K562 (cell line): ENCODE results near the gene PRMT7. TPM values are rescaled to one million over a fixed set of nuclear protein-coding genes. Genes with fewer than 3 reads are reported as not detected.

Experiments
- ATAC-seq: fragments of 200-7000 bp; cut with Tn5 transposase; 3 replicates; pipeline ENCODE4 v1.9.1; 2020; ENCODE audit warnings: moderate library complexity
- BruUV-seq: library from RNA; stranded (reverse); fragments of 400-500 nt; replicated peaks from 2 replicates; lab custom pipeline; 2021; lab: Mats Ljungman, UMichigan
- CTCF ChIA-PET: fragments of 300-600 bp; formaldehyde crosslinking; extraction: SDS; loops from one replicate; lab custom pipeline; 2021; ENCODE audit warnings: low intra/inter-chr PET ratio; lab: Yijun Ruan, JAX
- POLR2A ChIA-PET: fragments of 300-600, 350-650 bp; sonication (Branson Sonifier 250); formaldehyde crosslinking; extraction: SDS; loops from one replicate; lab custom pipeline; 2021; ENCODE audit warnings: antibody characterized with exemption, inconsistent platforms; lab: Yijun Ruan, JAX
- DNase-seq, 4 experiments: peaks; one replicate each; pipeline versions ENCODE4 v3.0.0 to v3.0.0-alpha.2; 2011 to 2018; ENCODE audit warnings: low spot score in 3 of 4, mixed read lengths in 3 of 4; ENCODE audit errors: extremely low read depth in 1 of 4
- FAIRE-seq: peaks from 2 replicates; lab custom pipeline; 2011; peaks lifted over from hg19 to GRCh38; lab: Jason Lieb, UNC
- H2AFZ ChIP-seq: 2 replicates; pipeline ENCODE4 v1.6.0; 2011; ENCODE audit warnings: low read depth, low read length, control low read depth, inconsistent platforms
- H3K27ac ChIP-seq: fragments of 200-600 bp; 3 replicates; pipeline ENCODE4 v1.8.0; 2011; ENCODE audit warnings: low read depth, mild to moderate bottlenecking, control low read depth, inconsistent platforms, low read length, moderate library complexity, mixed read lengths; ENCODE audit errors: extremely low read depth
- H3K27me3 ChIP-seq, 2 experiments: fragments of 300-600 bp in 1 of 2; 2 replicates in 1 of 2; 3 replicates in 1 of 2; pipeline versions ENCODE4 v1.6.0 to v1.8.0; 2011; ENCODE audit warnings: inconsistent platforms in 2 of 2, low read length in 2 of 2, mild to moderate bottlenecking in 1 of 2, mixed read lengths in 1 of 2, moderate library complexity in 1 of 2; ENCODE audit not compliant: control insufficient read depth in 2 of 2, insufficient read depth in 2 of 2
- H3K36me3 ChIP-seq: fragments of 300-600 bp; 3 replicates; pipeline ENCODE4 v1.8.0; 2011; ENCODE audit warnings: mild to moderate bottlenecking, low read length, inconsistent platforms; ENCODE audit not compliant: control insufficient read depth, insufficient read depth
- H3K4me1 ChIP-seq, 2 experiments: fragments of 200-600 bp in 1 of 2; replicated peaks in 1 of 2; 2 replicates in 1 of 2; 3 replicates in 1 of 2; pipeline versions ENCODE4 v1.5.1 to v1.8.0; 2011; ENCODE audit warnings: inconsistent platforms in 2 of 2, low read length in 2 of 2, mild to moderate bottlenecking in 1 of 2, mixed read lengths in 1 of 2, moderate library complexity in 1 of 2; ENCODE audit not compliant: control insufficient read depth in 2 of 2, insufficient read depth in 2 of 2
- H3K4me2 ChIP-seq: 2 replicates; pipeline ENCODE4 v1.6.1; 2011; ENCODE audit warnings: low read length, control low read depth, inconsistent platforms, mixed read lengths; ENCODE audit not compliant: insufficient read depth
- H3K4me3 ChIP-seq: fragments of 200-600 bp; sonication (generic), shearing (Covaris generic); 2 replicates; pipeline ENCODE4 v1.5.1; 2016; ENCODE audit warnings: control low read depth, inconsistent platforms
- H3K79me2 ChIP-seq: fragments of 200-600 bp; 3 replicates; pipeline ENCODE4 v1.8.0; 2011; ENCODE audit warnings: low read length, inconsistent platforms; ENCODE audit not compliant: control insufficient read depth, insufficient read depth
- H3K9ac ChIP-seq, 2 experiments: 2 replicates each; pipeline versions ENCODE4 v1.6.0 to v1.6.1; 2011; ENCODE audit warnings: low read depth in 2 of 2, low read length in 2 of 2, control low read depth in 1 of 2, inconsistent platforms in 1 of 2, mild to moderate bottlenecking in 1 of 2, mixed read lengths in 1 of 2; ENCODE audit not compliant: insufficient read depth in 1 of 2
- H3K9me1 ChIP-seq: one replicate; pipeline ENCODE4 v1.6.0; 2011; ENCODE audit warnings: inconsistent platforms, mild to moderate bottlenecking, low read length, moderate library complexity; ENCODE audit not compliant: control insufficient read depth, insufficient read depth
- H3K9me3 ChIP-seq: replicated peaks from 2 replicates; pipeline ENCODE4 v1.5.1; 2011; ENCODE audit warnings: low read depth, low read length, inconsistent platforms; ENCODE audit not compliant: control insufficient read depth, insufficient read depth
- H4K20me1 ChIP-seq: replicated peaks from 2 replicates; pipeline ENCODE4 v1.6.1; 2011; ENCODE audit warnings: low read length, inconsistent platforms, mixed read lengths; ENCODE audit not compliant: control insufficient read depth, insufficient read depth
- ELK3 ChIP-seq: fragments of 450-650 bp; formaldehyde crosslinking; IDR thresholded peaks from 2 replicates; pipeline ENCODE4 v1.4.0; 2020; ENCODE audit warnings: mild to moderate bottlenecking
- NFATC3 ChIP-seq: fragments of 450-650 bp; IDR thresholded peaks from 2 replicates; pipeline ENCODE4 v1.6.1; 2017; ENCODE audit warnings: mild to moderate bottlenecking
- NR4A1 ChIP-seq, 2 experiments: fragments of 250-450 bp in 1 of 2; fragments of 450-650 bp in 1 of 2; sonication (Bioruptor Pico) in 1 of 2; IDR thresholded peaks; 2 replicates each; pipeline versions ENCODE4 v1.4.0 to v1.6.1; 2016 to 2020; ENCODE audit warnings: mild to moderate bottlenecking in 2 of 2, missing compliant biosample characterization in 1 of 2, missing genetic modification characterization in 1 of 2, moderate library complexity in 1 of 2
- POLR2G ChIP-seq: fragments of 200-400 bp; formaldehyde crosslinking; IDR thresholded peaks from 2 replicates; pipeline ENCODE4 v1.6.1; 2017; ENCODE audit warnings: low read depth, mild to moderate bottlenecking, antibody characterized with exemption, low read length, moderate library complexity
- RBM15 ChIP-seq: fragments of 200-400 bp; formaldehyde crosslinking; IDR thresholded peaks from 2 replicates; pipeline ENCODE4 v1.6.1; 2018; ENCODE audit warnings: mild to moderate bottlenecking, low read length, moderate library complexity; ENCODE audit not compliant: insufficient read depth
- SRSF1 ChIP-seq: fragments of 200-400 bp; formaldehyde crosslinking; IDR thresholded peaks from 2 replicates; pipeline ENCODE4 v1.6.1; 2017; ENCODE audit warnings: mild to moderate bottlenecking, low read depth, low read length, moderate library complexity
- STAT5A ChIP-seq: IDR thresholded peaks from 2 replicates; pipeline ENCODE4 v1.6.1; 2012; ENCODE audit warnings: low read length, inconsistent platforms, borderline replicate concordance
- ZBTB1 ChIP-seq: sonication (generic); formaldehyde crosslinking; IDR thresholded peaks from 2 replicates; pipeline ENCODE4 v1.8.1; 2023; ENCODE audit warnings: missing genetic modification reagents, low read depth, mild to moderate bottlenecking, borderline replicate concordance
- ZC3H11A ChIP-seq: IDR thresholded peaks from 2 replicates; pipeline ENCODE4 v1.6.1; 2012; ENCODE audit warnings: low read depth, low read length, improper control_type of control experiment
- WGBS: fragments of 100-300 bp; shearing (Covaris generic); methylation state at CpG from one replicate; pipeline ENCODE4 v1.1.6; 2016; ENCODE audit warnings: low coverage, mixed read lengths; ENCODE audit not compliant: insufficient coverage; ENCODE audit errors: missing lambda C conversion rate; 5-methylcytosine and 5-hydroxymethylcytosine counted together
- in situ Hi-C: fragments of 300-500 bp; cut with MboI; formaldehyde crosslinking; loops from 4 replicates; pipeline ENCODE4 v1.15.0; 2018; ENCODE audit warnings: inconsistent platforms, mixed read lengths
- intact Hi-C: fragments of 100-400 bp; cut with micrococcal nuclease; formaldehyde crosslinking; loops from 2 replicates; pipeline ENCODE4 v1.14.2; 2022
- polyA plus RNA-seq, 8 experiments: library from polyadenylated mRNA; depleted of rRNA in 4 of 8; stranded (reverse) in 5 of 8; unstranded in 3 of 8; fragments of >200 nt; fragmentation: Nextera tagmentation in 2 of 8; fragmentation: Illumina TruSeq in 1 of 8; extraction: Ambion mirVana in 2 of 8; extraction: Trizol in 1 of 8; gene quantifications; 2 replicates each; pipeline versions ENCODE4 v1.2.1 to v1.2.3, GENCODE V29; 2011 to 2014; ENCODE audit warnings: inconsistent platforms in 1 of 8, missing spikeins in 1 of 8
- total RNA-seq, 7 experiments: library from RNA; depleted of rRNA in 6 of 7; stranded (reverse); fragments of >200 nt in 6 of 7; fragmentation: Illumina TruSeq in 2 of 7; extraction: Trizol in 2 of 7; gene quantifications; 2 replicates each; pipeline versions ENCODE4 v1.2.1 to v1.2.3, GENCODE V29; 2011 to 2021; ENCODE audit warnings: low replicate concordance in 1 of 7
- TF ChIP-seq, protein P1 (sequence below), 2 experiments: fragments of 450-650 bp; IDR thresholded peaks; 2 replicates each; pipeline ENCODE4 v1.6.1; 2016

Gene PRMT7
- total and polyA plus RNA-seq, 9 of the 15 experiments (the other 6 are each of a cell fraction or from before 2014, with no cell fraction given) = 6.4 to 88.8 (median 73.1) TPM

GRCh38 chr16:68361485-68361884 lies 50.7 kb downstream of the PRMT7 start:
- Histone ChIP-seq H3K4me3 (no peak overlapping the region), H4K20me1 (peaks cover 11% of the 10 kb centered on the region), H3K9me1 (no peaks in the 10 kb centered on the region), H3K9ac (no peak overlapping the region), H2AFZ (no peak overlapping the region), H3K27ac (no peak overlapping the region), H3K79me2 (no peaks in the 10 kb centered on the region), H3K4me1 (peaks cover 9 to 51% of the 10 kb centered on the region in 2 experiments; a peak in 3 of 5 replicates), H3K36me3 (peaks cover 18% of the 10 kb centered on the region; the same call in 2 of the 3 replicates), H3K9me3 (no peaks in the 10 kb centered on the region), H3K4me2 (no peak overlapping the region), H3K27me3 (peaks cover 0 to 16% of the 10 kb centered on the region in 2 experiments; a peak in 3 of 5 replicates)
- 45% methylated on average over 8 of the region's 16 CpGs for WGBS
- no TSS peak for BruUV-seq
- POLR2A ChIA-PET = interaction anchor here (0.6 to 1.3 kb wide), 3 partner anchors 13 to 1275 kb away, joined by 3 to 5 read pairs (median 4); no protein-coding TSS in a partner anchor
- no peak for DNase-seq
- TF ChIP-seq POLR2G (peak; percentile 68), RBM15 (no peak)
- CTCF ChIA-PET = no interaction called here
- no peak for ATAC-seq
- FAIRE-seq = no peak
- intact Hi-C loops = no loop called here
- in situ Hi-C loops = no loop called here

GRCh38 chr16:68362262-68362913 lies 51.6 kb downstream of the PRMT7 start:
- Histone ChIP-seq H3K9me1 (no peaks in the 10 kb centered on the region), H3K27ac (no peak overlapping the region), H3K27me3 (peaks cover 0 to 16% of the 10 kb centered on the region in 2 experiments; a peak in 3 of 5 replicates), H3K79me2 (no peaks in the 10 kb centered on the region), H3K9ac (0 out of 4 replicates have a peak overlapping the region, but pooled peaks of 1 of the 2 experiments have one; percentile 32), H3K4me1 (peaks cover 9 to 55% of the 10 kb centered on the region in 2 experiments; a peak in 3 of 5 replicates), H2AFZ (no peak overlapping the region), H3K4me3 (no peak overlapping the region), H3K9me3 (no peaks in the 10 kb centered on the region), H3K4me2 (no peak overlapping the region), H3K36me3 (peaks cover 9% of the 10 kb centered on the region; the same call in 2 of the 3 replicates), H4K20me1 (peaks cover 11% of the 10 kb centered on the region)
- POLR2A ChIA-PET = interaction anchor here (1.1 to 1.5 kb wide), 3 partner anchors 10 to 72 kb away, joined by 4 read pairs; no protein-coding TSS in a partner anchor
- ATAC-seq (no peak), DNase-seq (no peak), FAIRE-seq (no peak)
- intact Hi-C loops = no loop called here
- WGBS = 56% methylated on average over 8 of the region's 8 CpGs
- BruUV-seq = no TSS peak
- in situ Hi-C loops = no loop called here
- CTCF ChIA-PET = no interaction called here
- TF ChIP-seq ZBTB1 (CRISPR knock-in tag) (no peak), SRSF1 (no peak), NR4A1 (CRISPR knock-in tag; IDR thresholded peaks at IDR 0.05) (no peak), NR4A1 (tag; IDR thresholded peaks at IDR 0.05) (no peak), NFATC3 (no peak), ZC3H11A (no peak), STAT5A (no peak), ELK3 (CRISPR knock-in tag) (no peak)
- TF ChIP-seq, protein P1, sequence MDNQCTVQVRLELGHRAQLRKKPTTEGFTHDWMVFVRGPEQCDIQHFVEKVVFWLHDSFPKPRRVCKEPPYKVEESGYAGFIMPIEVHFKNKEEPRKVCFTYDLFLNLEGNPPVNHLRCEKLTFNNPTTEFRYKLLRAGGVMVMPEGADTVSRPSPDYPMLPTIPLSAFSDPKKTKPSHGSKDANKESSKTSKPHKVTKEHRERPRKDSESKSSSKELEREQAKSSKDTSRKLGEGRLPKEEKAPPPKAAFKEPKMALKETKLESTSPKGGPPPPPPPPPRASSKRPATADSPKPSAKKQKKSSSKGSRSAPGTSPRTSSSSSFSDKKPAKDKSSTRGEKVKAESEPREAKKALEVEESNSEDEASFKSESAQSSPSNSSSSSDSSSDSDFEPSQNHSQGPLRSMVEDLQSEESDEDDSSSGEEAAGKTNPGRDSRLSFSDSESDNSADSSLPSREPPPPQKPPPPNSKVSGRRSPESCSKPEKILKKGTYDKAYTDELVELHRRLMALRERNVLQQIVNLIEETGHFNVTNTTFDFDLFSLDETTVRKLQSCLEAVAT (IDR thresholded peaks at IDR 0.05) = no peak
